NCI-H524 treated with DMSO at 0.1 percent for 48 hours (cell line): ENCODE results near the gene TBX5.
"Not testable (repeated sequence)": the region's sequence is repeated elsewhere in the genome, so short reads cannot be mapped to it uniquely, and the experiment has no call there.

Source experiments
- DNase-seq: peaks from one replicate; lab custom pipeline; 2025; lab: John Stamatoyannopoulos, UW

The TBX5 gene

DNA sequence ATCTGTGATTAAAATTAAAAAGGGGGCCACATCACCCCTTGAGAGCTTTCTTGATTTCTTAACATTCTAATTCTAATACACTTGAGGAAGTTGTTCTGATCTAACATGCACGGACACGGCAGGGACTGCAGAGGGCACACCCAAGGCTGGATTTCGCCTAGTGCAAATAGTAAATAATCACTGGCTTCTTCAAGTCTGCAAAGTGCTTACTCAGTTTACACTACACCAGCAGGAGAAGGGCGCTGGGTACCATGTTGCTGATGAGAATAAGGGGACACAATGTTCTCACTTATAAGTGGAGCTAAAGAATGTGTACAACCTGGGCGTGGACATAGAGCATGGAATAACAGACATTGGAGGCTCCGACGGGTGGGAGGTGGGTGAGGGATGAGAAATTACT, 34.2 kb downstream of the TBX5 start:
- no peak for DNase-seq

DNA sequence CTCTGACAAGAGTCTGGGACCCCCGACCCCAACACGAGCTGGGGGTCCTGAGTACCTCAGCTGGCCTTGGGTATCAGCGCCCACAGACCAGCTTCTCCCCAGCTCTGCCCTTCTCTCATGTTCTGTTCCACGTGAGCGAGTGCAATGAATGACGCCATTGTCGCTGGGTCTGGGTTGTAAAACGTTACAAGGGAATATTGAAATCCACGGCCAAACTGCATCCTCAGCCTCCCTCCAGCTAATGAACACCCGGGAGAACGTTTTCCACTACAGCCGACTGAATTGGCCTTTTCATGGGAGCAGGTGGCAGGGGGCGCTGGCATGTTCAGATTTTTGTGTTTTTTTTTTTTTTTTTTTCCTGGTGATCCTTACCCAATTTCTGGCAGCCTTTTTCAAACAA, 34.7 kb downstream of the TBX5 start:
- DNase-seq: no peak

DNA sequence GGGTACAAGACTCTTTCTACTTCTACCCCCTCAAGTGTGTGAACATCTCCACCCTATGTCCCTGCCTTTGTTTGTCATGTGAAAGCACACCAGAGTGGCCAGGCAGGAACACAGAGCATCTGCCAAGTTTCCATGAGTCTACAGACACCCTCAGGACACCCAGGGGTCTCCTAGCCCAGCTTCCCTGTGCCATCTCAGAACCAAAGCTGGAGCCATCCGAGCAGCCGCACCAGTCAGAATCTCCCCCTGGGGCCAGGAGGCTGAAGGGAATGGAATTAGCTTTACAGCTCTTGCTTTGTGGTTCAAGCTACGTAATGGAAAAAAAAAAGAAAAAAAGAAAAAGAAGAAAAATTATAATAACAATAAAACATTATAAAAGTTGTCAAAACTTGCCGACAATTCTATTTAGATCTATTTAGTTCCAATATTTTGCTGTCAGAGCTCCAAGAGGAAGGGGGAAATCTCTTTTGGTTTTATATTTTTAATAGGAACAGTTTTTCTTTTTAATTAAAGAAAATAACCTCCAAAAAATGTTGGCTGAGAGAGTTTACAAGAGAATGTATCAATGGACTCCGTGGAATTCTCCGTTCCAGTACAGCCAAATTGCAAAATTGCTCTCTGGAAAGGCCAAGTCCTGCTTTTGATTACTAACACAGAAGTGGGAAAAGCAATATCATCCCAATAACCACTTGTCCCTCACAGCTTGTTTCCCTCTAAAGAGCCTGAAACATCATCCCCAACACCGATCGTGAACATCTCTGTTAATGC, 37.1 kb downstream of the TBX5 start:
- DNase-seq: no peak

DNA sequence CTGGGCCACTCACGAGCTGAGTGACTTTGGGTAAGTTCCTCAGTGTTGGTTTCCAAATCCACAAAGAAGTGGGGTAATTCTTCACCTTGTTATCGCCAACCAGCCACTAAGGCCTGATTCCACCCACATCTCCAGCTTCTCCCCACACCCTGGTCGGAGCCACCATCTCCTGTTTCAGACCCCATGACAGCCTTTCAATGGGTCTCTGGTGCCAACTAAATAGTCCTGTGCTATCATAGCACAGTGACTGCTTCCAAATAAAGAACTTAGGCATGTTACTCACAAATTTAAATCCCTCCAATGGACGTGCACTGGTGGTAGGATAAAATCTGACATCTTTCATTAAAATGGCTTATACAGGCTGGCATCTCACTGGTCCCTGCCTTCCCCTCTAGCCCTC, 44.0 kb downstream of the TBX5 start:
- no peak for DNase-seq

DNA sequence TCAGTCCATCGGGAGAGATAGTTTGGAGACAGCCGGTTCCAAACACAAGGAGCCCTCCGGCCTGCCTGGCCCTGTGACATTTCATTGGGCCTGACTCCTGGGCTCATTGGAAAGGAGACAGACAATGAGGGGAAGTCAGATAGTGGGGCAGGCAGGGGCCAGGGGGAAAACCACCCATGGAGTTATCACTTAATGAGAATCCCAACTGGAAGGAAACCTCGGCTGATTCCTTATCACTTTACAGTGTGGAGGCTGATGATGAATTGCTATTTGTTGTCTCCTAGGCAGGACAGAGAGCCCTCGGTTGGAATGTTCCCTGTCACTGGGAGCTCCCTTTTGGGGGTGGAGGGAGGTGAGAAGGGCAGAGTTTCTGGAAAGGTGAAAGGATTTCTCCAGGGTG, 44.4 kb downstream of the TBX5 start:
- DNase-seq: no peak

DNA sequence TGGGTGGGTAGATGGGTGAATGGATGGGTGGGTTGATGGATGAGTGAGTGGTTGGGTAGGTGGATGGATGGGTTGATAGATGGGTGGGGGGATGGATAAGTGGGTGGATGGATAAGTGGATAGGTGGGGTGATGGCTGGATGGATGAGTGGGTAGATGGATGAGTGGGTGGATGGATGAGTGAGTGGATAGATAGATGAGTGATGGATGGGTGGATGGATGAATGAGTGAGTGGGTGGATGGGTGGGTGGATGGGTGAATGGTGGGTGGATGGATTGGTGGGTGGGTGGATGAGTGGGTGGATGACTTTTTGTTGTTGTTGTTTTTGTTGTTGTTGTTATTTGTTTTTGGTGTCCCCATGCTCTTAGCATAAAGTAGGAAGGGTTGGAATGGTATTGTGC, 45.5 kb downstream of the TBX5 start:
- no peak for DNase-seq

DNA sequence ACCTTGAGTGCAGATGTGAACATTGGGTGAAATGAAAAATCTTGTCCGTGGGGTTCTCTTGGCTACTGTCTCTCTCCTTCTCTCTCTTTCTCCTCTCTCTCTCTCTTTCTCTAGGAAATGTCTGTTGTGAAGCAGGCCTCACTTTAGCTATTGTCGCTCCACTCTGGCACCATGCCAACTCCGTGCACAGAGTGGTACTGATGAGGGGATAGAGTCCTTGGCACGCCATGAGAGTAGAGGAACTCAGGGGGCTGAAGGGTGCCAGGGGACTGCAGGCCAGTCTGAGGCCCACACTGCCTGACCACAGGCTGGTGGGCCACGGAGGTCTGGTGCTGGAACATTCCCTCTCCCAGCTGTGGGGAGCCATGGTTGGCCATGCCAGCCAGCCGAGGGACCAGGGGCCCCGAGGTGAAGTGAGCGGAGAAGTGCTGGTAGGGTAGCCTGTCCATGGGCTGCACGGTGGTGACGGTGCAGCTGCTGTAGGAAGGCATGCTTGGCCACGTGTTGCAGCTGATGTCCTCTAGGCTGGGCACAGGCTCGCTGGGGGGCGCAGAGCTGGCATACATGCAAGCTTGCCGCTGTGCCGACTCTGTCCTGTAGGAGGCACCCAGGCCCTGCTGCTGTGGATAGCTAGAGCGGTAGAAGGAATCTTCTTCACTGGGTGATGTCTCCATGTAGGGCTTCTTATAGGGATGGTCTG, 50.4 kb downstream of the TBX5 start:
- DNase-seq: no peak

DNA sequence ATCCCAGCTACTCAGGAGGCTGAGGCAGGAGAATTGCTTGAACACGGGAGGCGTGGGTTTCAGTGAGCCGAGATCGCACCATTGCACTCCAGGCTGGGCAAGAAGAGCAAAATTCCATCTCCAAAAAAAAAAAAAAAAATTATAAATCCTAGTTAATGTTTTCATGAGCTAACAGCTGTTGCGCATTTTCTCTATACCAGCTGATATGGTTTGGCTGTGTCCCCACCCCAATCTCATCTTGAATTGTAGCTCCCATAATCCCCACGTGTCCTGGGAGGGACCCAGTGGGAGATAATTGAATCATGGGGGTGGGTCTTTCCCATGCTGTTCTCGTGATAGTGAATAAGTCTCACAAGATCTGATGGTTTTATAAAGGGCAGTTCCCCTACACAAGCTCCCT, 56.7 kb downstream of the TBX5 start:
- not testable (repeated sequence) for DNase-seq

DNA sequence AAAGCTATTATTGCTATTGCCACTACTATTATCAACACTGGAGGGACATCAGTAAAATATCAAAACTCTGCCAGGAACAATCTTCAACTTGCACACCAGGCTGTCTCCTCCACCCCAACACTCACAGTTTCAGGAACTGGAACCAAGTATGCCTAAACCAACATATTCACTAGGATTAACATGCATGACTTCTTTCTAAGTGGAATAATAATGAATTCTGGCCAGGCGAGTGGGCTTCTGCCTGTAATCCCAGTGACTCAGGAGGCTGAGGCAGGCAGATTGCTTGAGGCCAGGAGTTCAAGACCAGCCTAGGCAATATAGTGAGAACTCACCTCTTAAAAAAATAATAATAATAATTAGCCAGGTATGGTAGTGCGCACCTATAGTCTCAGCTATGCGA, 58.1 kb downstream of the TBX5 start:
- no peak for DNase-seq

DNA sequence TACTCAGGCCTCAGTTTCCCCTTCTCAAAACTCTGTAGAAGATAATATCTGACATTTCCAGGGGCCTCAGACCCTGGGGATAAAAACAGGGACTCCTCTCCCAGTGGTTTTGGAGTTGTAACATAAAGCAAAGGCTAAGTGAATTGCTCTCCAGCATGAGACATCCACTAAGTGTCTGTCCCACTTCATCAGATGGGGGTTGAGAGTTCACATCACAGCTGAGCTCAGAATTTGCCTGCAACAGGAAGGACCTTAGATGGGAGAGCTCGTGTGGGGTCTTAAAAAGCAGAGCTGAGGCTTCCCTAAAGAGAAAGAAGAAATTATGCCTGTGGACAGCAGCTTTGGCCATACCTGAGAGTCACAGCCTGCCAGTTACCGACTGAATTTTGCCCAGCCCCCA, 61.1 kb downstream of the TBX5 start:
- DNase-seq: no peak

DNA sequence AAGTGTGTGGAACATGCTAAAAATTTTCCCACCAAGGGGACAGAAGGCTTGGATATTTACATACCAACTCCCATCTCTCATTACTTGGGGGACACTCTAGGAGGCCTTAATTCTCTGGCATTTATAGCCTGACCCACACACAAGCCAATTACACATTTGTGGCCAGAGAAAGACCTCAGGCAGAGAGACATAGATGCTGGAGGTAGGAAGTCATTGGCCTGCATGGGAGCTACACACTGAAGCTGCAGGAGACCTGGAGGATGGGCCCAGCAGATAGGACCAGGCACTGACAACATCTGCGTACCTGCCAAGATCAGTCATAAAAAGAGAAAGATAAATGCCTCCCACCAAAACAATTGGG, 61.7 kb downstream of the TBX5 start:
- no peak for DNase-seq

DNA sequence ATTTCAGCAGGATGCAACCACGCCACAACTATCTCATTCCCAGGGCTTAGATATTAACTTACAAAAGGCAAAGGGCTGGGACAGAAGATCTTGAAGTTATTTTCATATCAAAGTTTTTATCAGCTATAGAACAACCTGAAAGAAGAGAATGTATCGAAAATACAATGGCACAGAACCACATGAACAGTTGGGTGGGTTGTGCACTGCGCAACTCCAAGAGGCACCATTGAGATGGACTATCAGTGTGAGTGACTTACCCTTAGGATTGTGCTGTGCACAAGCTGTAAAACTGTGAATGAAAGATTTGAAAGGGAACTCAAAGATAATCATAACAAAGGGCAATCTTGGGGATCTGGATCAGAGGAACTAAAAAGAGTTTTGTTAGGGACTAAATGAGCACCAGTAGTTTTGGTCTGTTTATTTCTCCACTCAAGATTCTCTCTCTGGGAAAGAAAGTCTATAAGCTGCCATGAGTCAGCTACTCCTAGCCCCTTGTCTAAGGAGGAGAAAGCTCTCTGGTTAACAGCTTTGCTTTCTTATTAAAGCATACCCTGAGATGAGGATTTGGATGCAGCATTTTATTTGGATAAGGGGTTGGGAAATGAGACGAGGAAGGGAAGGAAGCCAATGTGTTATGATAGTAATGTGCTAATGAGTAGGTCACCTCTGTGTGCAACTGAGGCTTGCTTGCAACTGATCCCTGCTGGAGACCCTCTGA, 62.2 kb downstream of the TBX5 start:
- no peak for DNase-seq

DNA sequence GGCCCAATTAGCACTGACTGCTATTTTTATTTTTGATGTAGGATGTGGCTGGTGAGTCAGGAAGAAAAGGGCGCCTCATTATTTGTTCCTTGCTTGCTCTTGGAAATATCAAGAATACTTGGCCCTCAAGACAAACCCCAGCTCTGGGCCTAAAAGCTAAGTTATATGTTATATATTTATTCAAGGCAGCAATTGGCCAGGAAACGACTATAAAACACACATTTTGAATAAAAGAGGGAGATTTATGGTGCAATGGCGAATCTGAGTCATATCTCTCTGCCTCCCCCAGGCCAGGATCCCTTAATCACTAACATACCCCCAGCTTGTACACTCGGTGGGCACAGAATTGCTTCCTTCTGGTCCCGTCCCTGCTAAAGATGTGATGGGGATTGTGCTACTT, 63.3 kb downstream of the TBX5 start:
- no peak for DNase-seq

DNA sequence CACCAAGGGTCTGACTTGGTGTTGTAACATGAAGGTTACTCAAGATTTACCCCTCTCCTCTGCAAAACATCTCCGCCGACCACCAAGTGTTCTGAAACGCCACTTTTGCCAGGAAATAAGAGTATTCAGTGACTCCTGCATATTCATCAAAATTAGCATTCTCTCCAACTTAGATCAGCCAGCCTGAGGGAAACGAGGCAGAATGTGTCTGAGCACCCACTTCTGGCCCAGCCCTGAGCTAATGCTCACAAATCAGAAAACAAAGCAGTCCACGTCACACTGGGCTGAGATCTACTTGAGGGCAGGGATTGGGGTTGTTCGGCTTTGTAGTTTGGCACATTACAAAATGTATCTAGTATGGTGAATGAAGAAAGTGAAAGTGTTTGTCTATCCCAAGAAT, 64.3 kb downstream of the TBX5 start:
- DNase-seq: no peak

DNA sequence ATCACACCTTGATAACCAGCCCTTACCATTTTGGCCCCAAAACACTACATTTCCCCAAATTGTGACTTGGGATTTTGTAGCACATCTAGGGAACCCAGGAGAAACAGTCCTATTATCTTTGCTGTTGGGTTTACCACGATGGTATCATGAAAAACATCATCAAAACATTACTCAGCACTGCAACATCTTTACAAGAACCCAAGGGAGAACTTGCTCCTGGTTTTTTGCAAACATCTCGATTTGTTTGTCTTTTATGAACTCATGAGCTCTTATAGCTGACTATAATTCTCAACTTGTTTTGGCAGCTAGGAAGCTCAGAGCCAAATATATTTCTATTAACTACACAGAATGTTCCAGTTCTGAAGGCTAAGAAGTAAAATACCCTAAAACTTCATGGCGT, 65.7 kb downstream of the TBX5 start:
- no peak for DNase-seq

DNA sequence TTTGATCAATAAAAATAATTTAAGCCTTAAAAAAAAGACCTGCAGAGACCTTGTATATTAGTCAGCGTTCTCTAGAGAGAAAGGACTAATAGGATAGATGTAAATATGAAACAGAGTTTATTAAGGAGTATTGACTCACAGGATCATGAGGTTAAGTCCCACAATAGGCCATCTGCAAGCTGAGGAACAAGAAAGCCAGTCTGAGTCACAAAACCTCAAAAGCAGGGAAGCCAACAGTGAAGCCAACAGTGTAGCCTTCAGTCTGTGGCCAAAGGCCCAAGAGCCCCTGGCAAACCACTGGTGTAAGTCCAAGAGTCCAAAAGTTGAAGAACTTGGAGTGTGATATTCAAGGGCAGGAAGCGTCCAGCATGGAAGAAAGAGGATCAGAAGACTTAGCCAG, 66.3 kb downstream of the TBX5 start:
- no peak for DNase-seq

DNA sequence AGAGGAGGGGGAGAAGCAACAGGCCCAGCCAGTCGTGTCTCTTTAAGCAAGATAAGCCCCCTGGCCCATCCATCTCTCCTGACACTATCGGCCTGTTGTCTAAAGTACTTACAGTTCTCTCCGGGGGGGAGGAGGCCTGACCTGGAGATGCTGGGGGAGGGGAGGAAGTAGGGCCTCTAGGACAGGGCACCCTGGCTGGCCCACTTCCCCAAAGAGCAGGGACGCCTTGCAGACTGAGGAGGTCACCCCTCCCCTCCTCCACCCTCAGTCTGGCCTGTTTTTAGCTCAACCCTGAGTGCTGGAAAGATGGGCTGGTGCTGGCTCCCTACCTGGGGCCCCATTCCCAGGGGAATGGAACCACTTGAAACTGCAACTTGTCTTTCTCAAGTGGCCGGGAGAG, 70.3 kb downstream of the TBX5 start:
- no peak for DNase-seq

DNA sequence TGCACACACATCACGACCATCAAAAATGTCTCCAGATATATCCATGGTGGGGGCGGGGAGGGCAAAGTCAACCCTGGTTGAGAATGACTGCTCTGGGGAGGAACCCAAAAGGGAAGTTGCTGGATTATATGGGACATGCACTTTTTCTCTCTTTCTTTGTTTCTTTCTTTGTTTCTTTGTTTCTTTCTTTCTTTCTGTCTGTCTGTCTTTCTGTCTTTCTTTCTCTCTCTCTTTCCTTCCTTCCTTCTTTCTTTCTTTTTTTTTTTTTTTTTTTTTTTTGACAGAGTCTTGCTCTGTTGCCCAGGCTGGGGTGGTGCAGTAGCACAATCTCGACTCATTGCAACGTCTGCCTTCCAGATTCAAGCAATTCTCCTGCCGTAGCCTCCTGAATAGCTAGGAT, 71.5 kb downstream of the TBX5 start:
- DNase-seq: no peak

DNA sequence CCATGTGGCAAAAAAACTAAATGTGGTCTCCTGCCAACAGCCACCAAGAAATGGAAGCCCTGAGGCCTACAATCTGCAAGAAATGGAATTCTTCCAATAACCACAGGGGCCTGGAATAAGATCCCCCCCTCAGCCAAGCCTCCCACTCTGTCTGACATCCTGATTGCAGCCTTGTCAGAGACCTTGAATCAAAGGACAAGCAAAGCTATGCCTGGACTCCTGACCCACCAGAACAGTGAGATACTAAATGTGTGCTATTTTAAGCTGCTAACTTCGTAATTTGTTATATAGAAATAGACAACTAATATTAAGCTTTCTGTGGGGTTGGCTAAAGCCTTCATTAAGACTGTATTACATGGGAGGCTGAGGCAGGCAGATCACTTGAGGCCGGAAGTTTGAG, 77.7 kb downstream of the TBX5 start:
- DNase-seq: no peak

DNA sequence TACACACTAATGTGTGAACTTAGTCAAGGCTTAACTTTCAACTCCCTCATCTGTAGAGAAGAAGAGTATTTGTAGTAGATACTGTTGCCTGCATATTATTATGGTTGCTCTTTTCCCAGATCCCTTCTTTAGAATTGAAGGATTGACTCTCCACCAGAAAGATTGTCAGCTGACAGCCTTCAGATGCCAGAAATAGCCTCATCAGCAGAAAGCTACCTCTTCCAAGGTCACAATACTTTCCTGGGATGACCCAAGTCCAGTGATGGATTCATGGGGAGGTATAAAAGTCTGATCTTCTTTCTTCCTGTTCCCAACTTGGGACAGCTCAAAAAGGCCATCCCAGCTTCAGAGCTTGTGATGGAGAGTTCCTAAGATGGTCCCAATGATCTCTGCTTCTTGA, 78.2 kb downstream of the TBX5 start:
- DNase-seq: no peak

DNA sequence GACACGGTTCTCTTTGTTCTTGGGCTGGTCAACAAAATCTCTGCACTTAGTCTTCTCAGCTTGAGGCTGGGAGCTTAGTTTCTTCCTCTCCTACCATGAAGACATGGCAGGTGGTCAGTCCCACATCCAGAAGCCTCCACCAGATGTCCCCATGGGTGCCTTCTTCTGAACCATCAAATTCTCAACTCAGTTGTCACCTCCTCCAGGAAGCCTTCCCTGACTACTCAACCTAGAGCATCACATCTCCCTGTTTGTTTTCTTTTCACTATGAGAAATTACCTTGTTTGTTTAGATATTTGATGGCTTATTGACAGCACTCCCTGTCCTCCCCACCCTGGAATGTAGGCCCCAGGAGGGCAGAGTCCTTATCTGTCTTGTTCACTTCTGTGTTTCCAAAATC, 84.4 kb downstream of the TBX5 start:
- DNase-seq: no peak

DNA sequence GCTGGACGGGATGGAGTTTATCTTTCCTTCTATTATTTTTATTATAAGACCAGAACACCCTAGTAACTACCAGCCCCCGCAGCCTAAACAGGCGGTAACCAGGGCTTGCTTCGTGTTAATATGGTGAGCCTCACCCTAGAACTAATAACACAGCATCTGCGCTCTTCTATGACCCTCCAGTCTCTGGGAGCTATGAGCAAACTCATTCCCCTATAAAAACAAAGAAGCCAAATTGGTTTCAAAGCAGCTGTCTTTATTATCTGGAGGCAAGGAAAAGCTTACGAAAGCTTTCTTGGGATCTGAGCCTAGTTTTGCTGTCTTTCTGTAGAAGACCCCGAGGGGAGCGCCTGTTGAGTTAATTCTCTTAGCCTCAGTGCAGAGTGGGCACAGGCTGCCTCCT, 85.0 kb downstream of the TBX5 start:
- no peak for DNase-seq

DNA sequence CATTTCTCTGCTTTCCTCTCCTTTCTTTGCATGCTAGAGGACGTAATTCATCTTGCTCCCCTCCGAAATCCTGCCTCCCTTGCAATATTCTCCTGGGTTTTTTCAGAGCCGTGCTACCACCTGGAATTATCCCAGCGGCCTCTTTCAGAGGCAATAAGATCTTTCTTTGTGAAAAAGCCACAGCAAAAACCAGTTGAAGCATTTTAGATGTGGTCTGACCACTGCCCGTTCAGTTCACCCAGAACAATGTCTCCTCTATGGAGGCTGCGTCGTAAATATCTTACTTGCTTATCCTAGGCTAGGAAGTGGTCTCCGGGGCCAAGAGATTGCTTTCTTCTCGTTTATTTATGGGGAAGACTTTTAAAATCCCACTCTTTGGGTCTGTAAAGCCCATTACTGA, 85.8 kb downstream of the TBX5 start:
- DNase-seq: no peak
